Keratinocyte (primary cell): ENCODE results near the gene SNAP25.

Source experiments
- EZH2 ChIP-seq: IDR thresholded peaks from one replicate; pipeline ENCODE4 v1.6.1; 2012; ENCODE audit warnings: inconsistent platforms, mild to moderate bottlenecking, low read length, moderate library complexity
- TF ChIP-seq, protein P1 (sequence below), 3 experiments: IDR thresholded peaks in 1 of 3; conservative IDR thresholded peaks in 1 of 3; optimal IDR thresholded peaks in 1 of 3; 2 replicates in 2 of 3; 3 replicates in 1 of 3; pipeline versions ENCODE3 to v1.5.1; 2011; ENCODE audit warnings: low read length in 3 of 3, mild to moderate bottlenecking in 3 of 3, moderate library complexity in 2 of 3, control low read depth in 1 of 3, inconsistent platforms in 1 of 3; ENCODE audit not compliant: insufficient read depth in 2 of 3; ENCODE audit errors: extremely low read depth in 1 of 3

DNA sequence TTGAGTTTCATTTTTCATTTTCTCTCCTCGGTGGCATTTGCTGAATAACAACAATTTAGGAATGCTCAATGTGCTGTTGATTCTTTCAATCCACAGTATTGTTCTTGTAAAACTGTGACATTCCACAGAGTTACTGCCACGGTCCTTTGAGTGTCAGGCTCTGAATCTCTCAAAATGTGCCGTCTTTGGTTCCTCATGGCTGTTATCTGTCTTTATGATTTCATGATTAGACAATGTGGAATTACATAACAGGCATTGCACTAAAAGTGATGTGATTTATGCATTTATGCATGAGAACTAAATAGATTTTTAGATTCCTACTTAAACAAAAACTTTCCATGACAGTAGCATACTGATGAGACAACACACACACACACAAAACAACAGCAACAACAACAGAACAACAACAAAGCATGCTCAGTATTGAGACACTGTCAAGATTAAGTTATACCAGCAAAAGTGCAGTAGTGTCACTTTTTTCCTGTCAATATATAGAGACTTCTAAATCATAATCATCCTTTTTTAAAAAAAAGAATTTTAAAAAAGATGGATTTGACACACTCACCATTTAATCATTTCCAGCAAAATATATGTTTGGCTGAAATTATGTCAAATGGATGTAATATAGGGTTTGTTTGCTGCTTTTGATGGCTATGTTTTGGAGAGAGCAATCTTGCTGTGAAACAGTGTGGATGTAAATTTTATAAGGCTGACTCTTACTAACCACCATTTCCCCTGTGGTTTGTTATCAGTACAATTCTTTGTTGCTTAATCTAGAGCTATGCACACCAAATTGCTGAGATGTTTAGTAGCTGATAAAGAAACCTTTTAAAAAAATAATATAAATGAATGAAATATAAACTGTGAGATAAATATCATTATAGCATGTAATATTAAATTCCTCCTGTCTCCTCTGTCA lies 88.1 kb downstream of the SNAP25 start:
- TF ChIP-seq, protein P1, sequence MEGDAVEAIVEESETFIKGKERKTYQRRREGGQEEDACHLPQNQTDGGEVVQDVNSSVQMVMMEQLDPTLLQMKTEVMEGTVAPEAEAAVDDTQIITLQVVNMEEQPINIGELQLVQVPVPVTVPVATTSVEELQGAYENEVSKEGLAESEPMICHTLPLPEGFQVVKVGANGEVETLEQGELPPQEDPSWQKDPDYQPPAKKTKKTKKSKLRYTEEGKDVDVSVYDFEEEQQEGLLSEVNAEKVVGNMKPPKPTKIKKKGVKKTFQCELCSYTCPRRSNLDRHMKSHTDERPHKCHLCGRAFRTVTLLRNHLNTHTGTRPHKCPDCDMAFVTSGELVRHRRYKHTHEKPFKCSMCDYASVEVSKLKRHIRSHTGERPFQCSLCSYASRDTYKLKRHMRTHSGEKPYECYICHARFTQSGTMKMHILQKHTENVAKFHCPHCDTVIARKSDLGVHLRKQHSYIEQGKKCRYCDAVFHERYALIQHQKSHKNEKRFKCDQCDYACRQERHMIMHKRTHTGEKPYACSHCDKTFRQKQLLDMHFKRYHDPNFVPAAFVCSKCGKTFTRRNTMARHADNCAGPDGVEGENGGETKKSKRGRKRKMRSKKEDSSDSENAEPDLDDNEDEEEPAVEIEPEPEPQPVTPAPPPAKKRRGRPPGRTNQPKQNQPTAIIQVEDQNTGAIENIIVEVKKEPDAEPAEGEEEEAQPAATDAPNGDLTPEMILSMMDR (optimal IDR thresholded peaks at IDR 0.05 in 1 of 3, IDR thresholded peaks at IDR 0.05 in 1 of 3, conservative IDR thresholded peaks at IDR 0.05 in 1 of 3; ENCODE audit: extremely low read depth in 1 of 3, insufficient read depth in 2 of 3, low read length in 3 of 3) = no peak
- no peak for TF ChIP-seq EZH2
